ENCODE data around the gene PRSS16.

DNA sequence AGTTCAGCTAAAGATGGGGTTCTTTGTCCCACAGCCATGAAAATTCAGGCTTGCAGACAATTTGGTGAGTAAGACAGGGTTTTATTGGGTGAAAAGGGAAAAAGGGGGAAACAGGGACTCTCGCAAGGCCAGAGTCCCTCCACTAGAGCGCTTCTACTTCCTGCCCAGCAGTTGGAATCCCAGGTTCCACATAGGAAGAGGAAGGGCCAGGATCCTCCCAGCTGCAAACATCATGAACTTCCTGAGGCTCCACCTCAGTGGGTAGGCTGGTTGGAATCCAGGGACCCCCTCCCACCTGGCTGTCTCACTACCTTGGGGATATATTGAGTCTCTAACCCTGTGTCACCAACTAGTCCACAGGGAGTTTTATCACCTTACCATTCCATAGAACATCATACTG is 39.5 kb upstream of the PRSS16 start:
- TF ChIP-seq, protein P1, sequence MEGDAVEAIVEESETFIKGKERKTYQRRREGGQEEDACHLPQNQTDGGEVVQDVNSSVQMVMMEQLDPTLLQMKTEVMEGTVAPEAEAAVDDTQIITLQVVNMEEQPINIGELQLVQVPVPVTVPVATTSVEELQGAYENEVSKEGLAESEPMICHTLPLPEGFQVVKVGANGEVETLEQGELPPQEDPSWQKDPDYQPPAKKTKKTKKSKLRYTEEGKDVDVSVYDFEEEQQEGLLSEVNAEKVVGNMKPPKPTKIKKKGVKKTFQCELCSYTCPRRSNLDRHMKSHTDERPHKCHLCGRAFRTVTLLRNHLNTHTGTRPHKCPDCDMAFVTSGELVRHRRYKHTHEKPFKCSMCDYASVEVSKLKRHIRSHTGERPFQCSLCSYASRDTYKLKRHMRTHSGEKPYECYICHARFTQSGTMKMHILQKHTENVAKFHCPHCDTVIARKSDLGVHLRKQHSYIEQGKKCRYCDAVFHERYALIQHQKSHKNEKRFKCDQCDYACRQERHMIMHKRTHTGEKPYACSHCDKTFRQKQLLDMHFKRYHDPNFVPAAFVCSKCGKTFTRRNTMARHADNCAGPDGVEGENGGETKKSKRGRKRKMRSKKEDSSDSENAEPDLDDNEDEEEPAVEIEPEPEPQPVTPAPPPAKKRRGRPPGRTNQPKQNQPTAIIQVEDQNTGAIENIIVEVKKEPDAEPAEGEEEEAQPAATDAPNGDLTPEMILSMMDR (IDR thresholded peaks at IDR 0.05) = no peak
- no peak for TF ChIP-seq POLR2A (IDR thresholded peaks at IDR 0.05)

All from lower leg skin (tissue), 3 donors.